GM19468 (cell line): ENCODE results near the gene TNS3.
A peak's percentile ranks its signal among the peaks of the same experiment; 100 is the strongest.

Source experiments
- ATAC-seq: cut with Tn5 transposase; IDR thresholded peaks from one replicate; pipeline ENCODE4 v1.9.1; 2021; ENCODE audit warnings: mild to moderate bottlenecking, moderate library complexity, moderate number of reproducible peaks; ENCODE audit not compliant: unreplicated experiment; ENCODE audit errors: extremely low read depth

Gene TNS3

DNA sequence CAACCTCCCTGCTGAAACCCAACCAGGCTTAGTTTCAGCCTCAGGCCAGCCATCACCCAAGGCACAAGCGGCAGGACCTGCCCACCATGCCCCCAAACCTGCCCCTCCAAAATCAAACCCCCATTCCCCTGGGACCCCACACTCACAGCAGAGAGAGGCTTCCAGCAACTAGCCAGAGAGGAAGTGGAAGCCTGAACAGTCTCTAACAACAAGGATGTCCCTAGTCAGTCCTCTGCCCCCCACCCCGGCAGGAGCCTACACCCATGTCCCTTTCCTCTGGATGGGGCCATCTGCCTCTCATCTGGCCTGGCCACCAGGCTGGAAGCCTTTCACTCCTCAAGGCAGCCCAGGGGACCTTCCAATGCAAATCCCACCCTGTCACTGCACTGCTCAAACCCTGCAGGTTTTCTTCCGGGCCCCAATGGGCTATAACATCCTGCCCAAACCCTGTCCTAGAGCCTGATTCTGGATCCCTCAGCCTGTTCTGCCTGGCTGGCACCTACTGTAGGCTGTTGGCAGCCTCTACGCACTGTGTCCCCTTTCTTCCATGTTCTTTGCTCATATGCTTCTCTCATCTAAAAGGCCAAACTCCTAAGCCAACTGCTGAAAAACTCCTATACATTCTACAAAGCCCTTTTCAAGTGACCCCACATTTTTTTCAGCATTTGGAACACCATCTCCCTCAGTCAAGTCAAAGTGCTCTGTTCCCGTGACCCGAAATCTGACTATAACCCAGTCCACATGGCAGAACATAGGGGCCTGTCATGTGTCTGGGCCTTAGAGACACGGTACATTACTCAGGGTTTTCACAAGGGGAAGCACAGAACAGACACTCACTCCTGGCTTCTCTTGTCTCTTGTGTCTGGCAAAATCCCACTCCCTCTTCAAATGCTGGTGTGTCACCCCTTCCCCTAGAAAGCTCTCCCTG is 253.3 kb downstream of the TNS3 start:
- no peak for ATAC-seq

DNA sequence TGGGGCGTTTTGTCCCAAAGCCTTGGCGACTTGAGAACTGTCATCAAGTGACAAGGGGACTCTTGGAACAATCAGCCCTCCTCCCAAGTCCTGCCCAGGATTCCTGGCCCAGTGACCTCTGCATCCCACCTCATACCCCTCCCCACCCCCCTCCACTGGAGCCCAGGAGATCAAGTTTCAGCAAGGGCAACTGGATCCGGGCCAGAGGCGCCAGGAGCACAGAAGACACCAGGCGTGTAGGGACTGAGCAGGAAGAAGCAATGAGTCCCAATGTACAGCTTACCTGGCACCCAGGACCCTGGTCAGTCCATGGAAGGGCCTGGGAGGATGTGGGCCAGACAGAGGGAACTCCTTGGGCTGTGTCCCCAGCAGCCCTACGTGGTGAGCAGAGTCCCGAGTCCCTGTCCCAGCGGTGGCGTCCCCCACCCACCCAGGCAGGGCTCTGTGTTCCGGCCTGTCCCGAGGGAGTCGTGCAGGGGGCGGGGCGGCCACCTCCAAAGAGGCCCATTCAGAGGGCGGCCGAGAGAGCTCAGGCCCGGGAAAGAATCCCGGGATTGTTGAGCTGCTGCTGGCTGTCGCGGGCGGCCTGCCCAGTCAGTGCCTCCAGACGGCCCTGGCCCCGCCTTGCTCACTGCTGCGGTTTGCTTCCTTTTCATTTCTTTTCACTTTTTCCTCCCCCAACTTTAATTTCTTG is 254.1 kb downstream of the TNS3 start:
- ATAC-seq = no peak

DNA sequence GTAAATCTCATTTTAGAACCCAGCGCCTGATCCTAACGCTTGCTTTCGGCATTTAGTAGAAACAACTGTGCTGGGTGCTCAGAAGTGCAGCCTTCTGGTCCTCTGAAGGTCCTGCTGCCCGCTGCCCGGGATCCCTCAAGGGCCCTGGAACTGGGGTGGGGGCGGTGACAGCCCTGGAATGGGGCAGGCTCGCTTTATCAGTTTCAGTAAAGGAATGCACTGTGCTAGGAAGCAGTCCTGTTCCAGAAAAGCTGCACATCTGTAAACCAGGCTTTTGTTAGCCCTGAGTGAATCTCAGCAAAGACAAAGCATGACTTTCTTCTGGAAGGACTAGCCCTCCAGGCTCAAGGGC is 254.6 kb downstream of the TNS3 start:
- ATAC-seq = no peak

DNA sequence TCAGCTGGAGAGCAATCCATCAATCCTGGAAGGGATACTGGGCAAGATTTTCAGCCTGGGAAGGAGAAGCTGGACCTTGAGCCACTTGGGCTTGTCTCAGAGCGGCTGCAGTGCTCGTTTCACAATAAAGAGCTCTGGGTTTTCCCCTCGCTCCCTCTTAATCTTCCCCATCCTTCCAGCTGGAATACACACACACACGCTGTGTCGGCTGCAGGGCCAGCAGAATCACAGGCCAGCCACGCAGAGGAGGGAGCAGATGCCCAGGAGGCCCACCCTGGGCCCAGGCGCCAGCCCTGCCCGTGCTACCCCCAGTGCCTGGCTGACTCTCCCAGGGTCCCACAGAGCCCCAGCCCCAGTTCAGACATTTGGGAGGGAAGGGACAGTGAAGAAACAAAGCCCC is 255.1 kb downstream of the TNS3 start:
- ATAC-seq = no peak

DNA sequence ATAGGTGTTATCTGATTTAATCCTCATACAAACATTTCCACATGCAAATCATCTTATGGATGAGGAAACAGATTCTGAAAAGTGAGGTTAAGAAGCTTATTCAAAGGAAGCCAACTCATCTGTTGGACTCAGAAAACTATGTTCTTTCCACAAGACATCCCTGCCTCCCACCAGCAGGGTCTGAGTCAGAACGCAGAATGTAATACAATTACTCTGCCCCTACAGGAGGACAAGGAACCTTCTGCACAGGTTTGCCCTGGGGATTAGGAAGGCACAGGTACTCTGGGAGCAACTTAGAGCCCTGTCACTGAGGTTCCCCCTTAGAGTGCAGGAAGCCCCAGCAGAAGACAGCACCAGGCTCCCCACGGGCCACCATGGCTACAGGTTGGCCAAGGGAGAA is 255.7 kb downstream of the TNS3 start:
- ATAC-seq = no peak

DNA sequence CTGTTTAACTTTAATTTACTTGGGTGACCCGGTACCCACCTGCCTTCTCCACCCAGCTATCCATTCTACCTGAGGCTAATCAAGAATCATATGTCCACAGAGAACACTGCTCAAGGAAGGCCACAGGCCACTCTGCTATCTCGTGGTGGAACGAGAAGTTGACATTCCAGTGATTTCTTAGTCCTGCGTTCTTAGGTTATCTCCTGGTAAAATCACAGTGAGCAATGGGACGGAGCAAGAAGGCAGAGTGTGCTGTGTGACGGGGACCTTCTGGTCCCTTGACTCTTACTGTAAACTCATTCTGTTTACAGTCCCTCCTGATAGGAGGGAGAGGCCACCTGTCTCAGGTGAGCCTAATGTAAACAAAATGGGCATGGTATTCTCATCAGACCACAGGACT is 256.6 kb downstream of the TNS3 start:
- no peak for ATAC-seq

DNA sequence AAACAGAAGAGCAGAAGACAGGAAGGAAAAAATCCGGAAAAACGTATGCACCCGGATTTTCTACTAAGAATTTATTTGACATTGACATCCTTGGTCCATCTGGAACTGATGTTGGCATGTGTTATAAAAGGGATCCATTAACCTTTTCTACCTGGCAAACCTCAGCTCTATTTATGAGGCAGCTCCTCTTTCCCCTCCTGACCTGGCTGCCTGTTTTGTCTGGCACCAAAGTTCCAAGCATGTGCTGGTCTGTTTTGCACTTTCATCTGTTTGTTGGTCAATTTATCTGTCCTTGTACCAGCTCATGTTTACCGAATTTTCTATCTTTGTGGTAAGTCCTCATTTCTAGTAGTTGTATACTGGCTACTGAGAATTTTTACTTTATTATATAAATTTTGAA is 258.0 kb downstream of the TNS3 start:
- no peak for ATAC-seq

DNA sequence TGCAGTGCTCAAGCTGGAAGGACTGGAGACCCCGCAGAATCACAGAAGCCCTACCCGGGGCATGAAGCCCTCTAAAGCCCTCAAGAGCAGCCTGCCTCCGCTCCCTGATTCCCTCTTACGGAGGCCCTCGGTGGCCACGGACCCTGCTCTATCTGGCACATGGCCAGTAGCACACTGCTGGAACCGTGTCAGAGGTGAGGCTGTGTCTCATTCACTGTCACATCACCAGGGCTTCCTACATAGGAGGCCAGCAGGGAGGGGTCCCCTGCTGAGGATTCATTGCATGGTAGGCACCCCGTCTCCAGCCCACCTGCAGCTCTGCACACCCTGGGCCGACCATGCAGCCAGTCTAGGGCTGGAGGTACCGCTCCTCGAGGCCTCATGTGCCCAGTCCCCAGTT is 259.2 kb downstream of the TNS3 start:
- no peak for ATAC-seq

DNA sequence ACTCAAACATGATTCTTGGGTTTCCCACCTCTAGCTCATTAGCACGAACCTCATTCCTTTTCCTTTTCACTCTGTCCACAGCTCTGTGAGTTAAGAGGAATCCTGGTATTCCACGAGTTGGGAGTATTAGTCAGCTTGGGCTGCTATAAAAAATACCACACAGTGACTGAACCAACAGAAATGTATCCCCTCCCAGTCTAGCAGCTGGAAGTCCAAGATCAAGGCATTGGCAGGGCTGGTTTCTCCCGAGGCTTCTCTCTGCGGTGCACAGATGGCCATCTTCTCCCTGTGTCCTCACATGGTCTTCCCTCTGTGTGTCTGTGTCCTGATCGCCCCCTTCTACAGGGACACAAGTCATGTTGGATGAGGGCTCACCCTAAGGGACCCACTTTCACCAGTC is 261.6 kb downstream of the TNS3 start:
- no peak for ATAC-seq

DNA sequence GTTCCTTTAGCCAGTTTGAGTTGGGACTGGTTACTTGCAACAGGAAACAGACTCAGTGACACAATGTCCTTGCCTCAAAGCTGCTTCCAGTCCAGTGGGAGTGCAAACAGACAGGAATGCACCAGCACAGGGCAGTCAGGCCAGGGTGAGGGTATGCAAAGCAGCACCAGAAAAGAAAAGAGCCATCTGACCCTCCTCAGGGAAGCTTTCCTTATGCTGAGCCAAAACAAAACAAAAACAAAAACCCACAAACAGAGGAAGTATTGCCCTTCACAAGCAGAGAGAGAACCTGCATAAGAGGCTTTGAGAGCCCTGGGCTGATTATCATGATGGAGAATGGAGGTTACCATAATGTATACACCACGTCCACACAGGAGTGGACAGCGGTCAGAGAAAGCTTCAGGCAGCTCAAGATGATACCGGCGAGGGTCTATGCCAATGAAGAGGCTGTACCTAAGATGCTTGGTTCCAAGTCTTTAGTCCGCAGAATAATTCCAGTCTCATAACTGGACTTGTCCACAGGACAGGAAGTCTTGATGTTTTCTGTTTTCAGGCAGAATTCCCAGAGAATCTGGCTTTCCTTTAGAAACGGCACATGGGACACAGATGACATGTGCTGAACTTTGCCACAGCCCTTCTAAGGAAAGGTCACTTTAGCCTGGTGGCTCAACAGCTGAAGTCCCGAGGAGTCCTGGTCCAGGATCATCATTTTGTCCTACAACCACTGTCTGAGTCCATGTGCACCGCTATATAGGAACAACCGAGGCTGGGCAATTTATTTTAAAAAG is 263.3 kb downstream of the TNS3 start:
- peak; percentile 68 for ATAC-seq

DNA sequence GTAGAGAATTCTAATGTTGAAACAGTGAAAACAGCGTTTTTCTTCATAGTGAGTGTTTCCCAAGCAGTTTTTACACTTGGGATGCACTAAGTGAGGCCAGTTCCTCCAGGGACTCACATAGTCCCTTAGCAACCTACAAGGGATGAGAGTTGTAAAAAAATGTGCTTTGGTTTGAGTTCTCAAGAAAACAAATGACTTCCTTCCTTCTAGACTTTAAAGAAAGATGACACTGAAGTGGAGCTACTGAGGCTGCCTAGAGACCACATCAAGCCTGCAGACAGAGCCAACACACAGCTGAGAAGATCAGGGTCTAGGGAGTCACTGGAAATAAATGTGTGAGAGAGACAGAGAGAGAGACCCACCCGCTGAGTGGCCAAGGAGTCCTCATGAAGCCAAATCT is 264.4 kb downstream of the TNS3 start:
- no peak for ATAC-seq

DNA sequence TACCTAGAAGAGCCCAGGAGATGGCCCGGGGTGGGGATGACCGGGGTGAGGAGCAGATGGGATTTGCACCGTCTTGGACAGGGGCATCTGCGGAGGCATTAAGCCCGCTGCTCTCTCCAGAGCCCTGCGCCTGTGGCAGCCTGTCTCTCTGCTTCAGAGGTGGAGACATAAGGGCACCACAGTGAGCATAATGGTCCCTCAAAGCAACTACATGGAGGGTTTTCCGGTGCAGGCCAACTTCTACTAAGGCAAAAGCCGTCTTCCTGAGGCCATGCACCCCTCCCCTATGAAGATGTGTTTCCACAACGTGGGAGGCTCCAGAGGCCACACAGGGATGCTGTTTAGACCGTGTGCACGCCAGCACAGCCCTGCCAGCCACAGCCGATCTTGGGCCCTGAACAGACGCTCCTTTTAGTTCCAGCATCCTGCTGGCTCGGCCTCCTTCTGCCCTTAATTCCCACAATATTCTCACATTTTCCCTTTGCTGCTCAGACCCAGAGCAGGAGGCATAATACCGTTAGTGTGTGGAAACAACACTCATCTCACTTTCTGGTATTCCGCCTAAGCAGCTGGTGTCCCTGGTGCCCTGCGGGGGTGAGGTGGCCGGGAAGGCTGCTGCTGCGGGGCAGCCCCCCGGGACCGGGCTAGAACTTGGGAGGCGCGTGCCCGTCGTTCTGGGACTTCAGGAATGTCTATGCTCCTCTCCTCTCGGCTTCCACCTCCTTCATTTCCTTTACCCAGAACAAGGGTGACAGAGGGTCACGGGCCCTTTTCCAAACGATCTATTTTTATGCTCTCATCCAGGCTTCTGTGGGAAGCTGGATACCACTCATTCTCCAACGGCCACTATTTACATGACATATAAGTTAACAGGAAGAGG is 266.9 kb downstream of the TNS3 start:
- ATAC-seq = no peak

DNA sequence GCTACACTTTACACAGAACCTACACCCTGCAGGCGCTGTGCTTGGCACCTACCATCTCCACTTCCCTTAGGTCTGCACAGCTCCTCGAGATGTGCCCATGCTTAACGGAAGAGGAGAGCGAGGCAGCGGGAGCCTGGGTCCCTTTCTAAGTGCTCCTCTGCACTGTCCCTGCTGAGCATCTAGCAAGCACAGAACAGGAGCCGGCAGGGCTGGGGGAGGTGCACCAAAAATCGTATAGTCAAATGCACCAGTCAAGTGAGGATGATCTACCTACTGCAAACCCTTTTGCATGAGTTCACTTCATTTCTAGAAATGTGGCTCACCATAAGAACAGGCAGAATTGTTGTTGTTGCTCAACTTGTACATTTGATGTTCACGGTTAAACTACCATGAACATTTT is 267.7 kb downstream of the TNS3 start:
- ATAC-seq = no peak

DNA sequence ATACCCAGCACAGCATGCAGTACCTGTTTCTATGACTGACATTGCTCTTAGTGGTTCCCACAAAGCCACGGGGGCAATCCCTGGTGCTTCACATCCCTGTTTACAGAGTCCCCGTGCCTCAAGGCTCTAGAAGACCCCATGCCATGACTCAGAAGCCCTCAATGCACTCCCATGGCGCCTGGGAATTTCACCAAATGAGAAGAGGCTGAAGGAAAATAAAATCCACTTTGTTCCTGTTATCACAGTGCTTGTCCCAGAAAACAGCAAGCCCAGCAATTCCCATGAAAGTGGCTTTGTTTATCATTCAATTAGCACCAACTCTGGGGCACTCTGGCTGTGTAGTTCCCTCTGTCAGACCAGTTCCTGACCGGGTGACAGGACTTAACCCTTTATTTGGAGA is 268.3 kb downstream of the TNS3 start:
- ATAC-seq = no peak

DNA sequence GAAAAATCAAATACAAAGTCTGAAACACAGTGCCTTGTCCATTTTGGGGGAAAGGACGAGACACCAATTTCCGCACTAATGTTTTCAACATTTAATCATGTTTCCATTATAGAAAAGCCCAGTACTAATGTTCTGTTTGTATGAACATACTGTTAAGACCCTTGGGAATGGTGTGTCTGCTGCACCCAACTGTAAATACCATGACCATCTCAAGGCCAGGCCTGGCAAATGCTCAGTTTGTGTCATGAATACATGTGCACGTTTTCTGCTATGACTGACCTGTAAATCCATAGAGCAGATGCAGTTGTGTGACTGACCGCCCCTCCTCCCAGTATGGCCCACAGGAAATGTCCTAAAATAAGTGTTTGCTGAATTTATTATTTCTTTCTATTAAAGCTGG is 270.0 kb downstream of the TNS3 start:
- no peak for ATAC-seq

DNA sequence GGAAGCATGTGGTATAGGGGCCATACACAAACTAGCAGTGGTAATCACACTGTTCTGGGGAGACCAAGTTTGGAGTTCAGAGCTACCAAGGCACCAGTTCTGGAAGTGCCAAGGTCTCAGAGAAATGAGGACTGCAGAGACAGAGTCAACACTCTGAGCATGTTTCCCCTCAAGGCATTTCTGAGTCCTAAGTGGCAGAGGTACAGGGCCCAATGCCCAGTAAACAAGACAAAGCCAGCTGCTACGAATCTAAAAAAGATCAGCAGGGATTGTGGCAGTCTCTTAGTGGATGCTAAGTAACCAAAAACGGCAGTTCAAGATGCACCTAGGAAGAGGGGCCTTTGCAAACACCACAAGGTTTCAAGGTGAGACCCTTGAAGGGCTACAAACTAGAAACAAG is 271.9 kb downstream of the TNS3 start:
- ATAC-seq = no peak

DNA sequence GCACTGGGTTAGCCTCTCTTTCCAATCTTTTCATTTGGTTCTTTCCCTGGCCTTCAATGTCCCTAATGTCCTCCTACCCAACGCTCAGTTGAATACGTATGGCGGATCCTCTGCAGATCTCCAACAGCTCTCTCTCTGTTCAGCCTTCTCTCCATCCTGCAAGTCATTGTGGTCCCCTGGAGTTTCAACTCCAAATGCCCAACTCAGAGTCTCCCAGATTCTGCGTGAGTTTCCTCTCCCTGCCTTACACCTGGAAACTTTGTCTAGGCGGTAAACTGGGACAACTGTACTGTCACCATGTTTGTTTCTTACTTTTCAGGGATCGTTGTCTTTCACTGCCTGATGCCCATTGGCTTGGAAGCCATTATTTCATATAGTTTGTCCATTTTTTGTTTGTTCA is 273.1 kb downstream of the TNS3 start:
- no peak for ATAC-seq

DNA sequence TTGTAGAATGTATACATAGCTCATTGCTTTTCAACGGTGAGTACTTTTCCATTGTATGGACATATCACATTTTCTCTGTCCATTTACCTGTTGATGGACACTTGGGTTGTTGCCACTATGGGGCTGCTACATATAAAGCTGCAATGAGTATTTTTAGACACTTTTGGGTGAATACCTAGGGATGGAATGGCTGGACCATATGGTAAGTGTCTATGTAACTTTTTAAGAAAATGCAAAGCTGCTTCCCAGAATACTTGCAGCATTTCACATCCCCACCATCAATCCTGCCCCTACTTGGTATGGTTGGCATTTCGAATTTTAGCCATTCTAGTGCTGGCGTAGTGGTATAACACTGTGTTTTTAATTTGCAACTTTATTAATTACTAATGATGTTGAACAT is 274.6 kb downstream of the TNS3 start:
- ATAC-seq = no peak

DNA sequence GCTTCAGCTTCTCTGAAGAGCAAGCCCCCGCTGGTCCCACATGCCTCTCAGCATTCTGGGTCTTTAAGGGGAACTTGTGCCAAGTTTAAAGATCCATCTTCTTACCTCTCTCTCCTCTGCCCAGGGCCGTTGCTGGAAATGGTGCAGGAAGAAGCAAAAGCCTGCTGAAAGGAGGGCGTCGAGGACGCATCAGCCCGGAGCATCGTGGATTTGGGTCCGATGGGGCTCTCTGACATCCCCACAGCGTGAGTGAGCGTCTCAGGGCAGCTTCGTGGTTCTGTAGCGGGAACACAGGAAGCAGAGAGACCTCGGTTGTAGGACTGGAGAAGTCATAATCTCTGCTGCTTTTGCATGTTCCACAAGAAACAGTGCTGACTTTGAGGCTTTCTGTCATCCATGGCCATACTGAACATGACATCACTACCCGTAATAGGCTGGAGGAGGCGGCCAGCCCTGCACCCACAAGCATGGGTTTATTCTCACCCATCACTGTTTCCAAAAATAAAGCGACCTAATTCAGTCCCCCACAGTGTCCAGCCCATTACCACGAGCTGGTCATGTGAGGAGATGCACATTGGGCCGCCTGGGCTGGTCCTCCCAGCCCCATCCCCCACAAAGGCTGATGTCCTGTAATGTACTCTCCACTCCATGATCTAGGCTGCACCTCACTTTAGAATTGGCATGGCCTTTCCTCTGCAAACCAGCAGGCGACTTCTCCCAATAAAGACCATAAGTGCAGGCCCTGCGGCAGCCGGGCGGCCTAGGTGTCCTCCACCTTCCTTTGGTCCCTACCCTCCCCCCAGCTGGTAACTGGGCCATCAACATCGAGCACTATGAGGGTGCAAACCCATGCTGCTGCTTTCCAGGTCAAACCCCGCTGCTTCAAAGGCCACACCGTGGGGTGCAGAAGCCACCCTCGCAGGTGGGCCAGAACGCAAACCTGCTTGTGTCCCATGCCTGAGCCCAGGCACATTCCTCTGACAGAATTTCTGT is 276.9 kb downstream of the TNS3 start:
- ATAC-seq = no peak
